Measurements from ENCODE around the gene TADA3. TPM values are rescaled to one million over a fixed set of nuclear protein-coding genes. Genes with fewer than 3 reads are reported as not detected.

TADA3 gene
- total RNA-seq, 2 experiments from 2014 or later = 80.7 to 96.4 TPM

Other genes starting within 250 kb of the TADA3 start
- gene LHFPL4, start 238.7 kb downstream of the TADA3 start, total RNA-seq = not detected
- gene MTMR14, start 143.0 kb downstream of the TADA3 start, total RNA-seq = 10 to 100 TPM; 26.6 to 34.4 TPM
- gene CPNE9, start 88.6 kb downstream of the TADA3 start, total RNA-seq = under 1 TPM; 0.14 to 0.30 TPM
- gene BRPF1, start 60.7 kb downstream of the TADA3 start, total RNA-seq = 10 to 100 TPM; 23.3 to 25.9 TPM
- 10 to 100 TPM; 36.4 to 61.6 TPM for gene OGG1, start 42.5 kb downstream of the TADA3 start, total RNA-seq
- 10 to 100 TPM; 48.4 to 53.1 TPM for gene CAMK1, start 22.5 kb downstream of the TADA3 start, total RNA-seq
- gene ARPC4, start 609 bp upstream of the TADA3 start, total RNA-seq = 100 to 1,000 TPM; 164 to 231 TPM
- 10 to 100 TPM; 47.5 to 49.8 TPM for gene TTLL3, start 17.8 kb upstream of the TADA3 start, total RNA-seq
- 10 to 100 TPM; 79.2 to 81.5 TPM for gene RPUSD3, start 51.5 kb upstream of the TADA3 start, total RNA-seq
- not detected for gene CIDEC, start 87.8 kb upstream of the TADA3 start, total RNA-seq
- 10 to 100 TPM; 27.1 to 33.0 TPM for gene JAGN1, start 98.1 kb upstream of the TADA3 start, total RNA-seq
- gene IL17RE, start 110.4 kb upstream of the TADA3 start, total RNA-seq = 1 to 10 TPM; 2.3 to 3.1 TPM
- under 1 TPM; 0.25 to 0.50 TPM for gene IL17RC, start 124.6 kb upstream of the TADA3 start, total RNA-seq
- gene CRELD1, start 141.4 kb upstream of the TADA3 start, total RNA-seq = 10 to 100 TPM; 12.6 to 14.7 TPM
- gene PRRT3, start 159.9 kb upstream of the TADA3 start, total RNA-seq = 1 to 10 TPM; 8.1 to 9.7 TPM
- 10 to 100 TPM; 37.2 to 38.4 TPM for gene EMC3, start 194.4 kb upstream of the TADA3 start, total RNA-seq
- 10 to 100 TPM; 86.4 to 87.7 TPM for gene FANCD2, start 234.0 kb upstream of the TADA3 start, total RNA-seq